HepG2 (cell line): ENCODE results near the gene ATP6V1C2. TPM values are rescaled to one million over a fixed set of nuclear protein-coding genes. Genes with fewer than 3 reads are reported as not detected.

Source experiments
- ATAC-seq: fragments of 200-7000 bp; cut with Tn5 transposase; 3 replicates; pipeline ENCODE4 v1.9.1; 2020; ENCODE audit warnings: mild to moderate bottlenecking, moderate library complexity
- BruUV-seq: library from RNA; stranded (reverse); fragments of 400-500 nt; replicated peaks from 2 replicates; lab custom pipeline; 2021; lab: Mats Ljungman, UMichigan
- CTCF ChIA-PET: fragments of 300-600 bp; formaldehyde crosslinking; extraction: SDS; loops from one replicate; lab custom pipeline; 2021; ENCODE audit warnings: low total read pairs, inconsistent platforms, low intra/inter-chr PET ratio; lab: Yijun Ruan, JAX
- POLR2A ChIA-PET: fragments of 350-600 bp; sonication (Branson Sonifier 250); formaldehyde crosslinking; loops from one replicate; lab custom pipeline; 2020; ENCODE audit warnings: antibody characterized with exemption, inconsistent platforms; lab: Yijun Ruan, JAX
- DNase-seq: peaks from one replicate; pipeline ENCODE4 v3.0.0-alpha.2; 2015; ENCODE audit warnings: low spot score
- FAIRE-seq: peaks from 3 replicates; lab custom pipeline; 2011; peaks lifted over from hg19 to GRCh38; lab: Jason Lieb, UNC
- H2AFZ ChIP-seq: one replicate; pipeline ENCODE4 v1.6.1; 2011; ENCODE audit warnings: low read length, inconsistent platforms
- H3K27ac ChIP-seq: fragments of 300-600 bp; 3 replicates; pipeline ENCODE4 v1.8.0; 2011; ENCODE audit warnings: mixed run types, mild to moderate bottlenecking, mixed read lengths, low read length, inconsistent platforms; ENCODE audit not compliant: insufficient read depth; ENCODE audit errors: extremely low read length
- H3K27me3 ChIP-seq, 2 experiments: fragments of 200-600 bp in 1 of 2; 2 replicates in 1 of 2; 3 replicates in 1 of 2; pipeline versions ENCODE4 v1.6.0 to v1.8.0; 2011; ENCODE audit warnings: low read length in 2 of 2, mild to moderate bottlenecking in 2 of 2, moderate library complexity in 2 of 2, inconsistent platforms in 1 of 2; ENCODE audit not compliant: insufficient read depth in 2 of 2, control insufficient read depth in 1 of 2
- H3K36me3 ChIP-seq, 2 experiments: fragments of 200-600 bp in 1 of 2; replicated peaks in 1 of 2; 2 replicates in 1 of 2; 3 replicates in 1 of 2; pipeline versions ENCODE4 v1.5.1 to v1.8.0; 2011; ENCODE audit warnings: low read length in 2 of 2, inconsistent platforms in 1 of 2; ENCODE audit not compliant: insufficient read depth in 2 of 2, control insufficient read depth in 1 of 2
- H3K4me1 ChIP-seq: 2 replicates; pipeline ENCODE4 v1.5.1; 2012; ENCODE audit warnings: low read length, inconsistent platforms; ENCODE audit not compliant: insufficient read depth
- H3K4me2 ChIP-seq: 2 replicates; pipeline ENCODE4 v1.6.0; 2011; ENCODE audit warnings: low read depth, low read length, inconsistent platforms
- H3K4me3 ChIP-seq, 3 experiments: fragments of 200-600 bp in 1 of 3; sonication (generic), shearing (Covaris generic) in 1 of 3; replicated peaks in 1 of 3; 2 replicates each; pipeline ENCODE4 v1.5.1; 2011 to 2016; ENCODE audit warnings: low read length in 3 of 3, inconsistent platforms in 2 of 3, low read depth in 2 of 3, mild to moderate bottlenecking in 2 of 3, control low read depth in 1 of 3, mixed read lengths in 1 of 3; ENCODE audit not compliant: insufficient read depth in 1 of 3
- H3K79me2 ChIP-seq: one replicate; pipeline ENCODE4 v1.6.1; 2011; ENCODE audit warnings: low read length, inconsistent platforms; ENCODE audit not compliant: insufficient read depth
- H3K9ac ChIP-seq: 2 replicates; pipeline ENCODE4 v1.6.0; 2011; ENCODE audit warnings: mild to moderate bottlenecking, low read depth, low read length, inconsistent platforms; ENCODE audit not compliant: insufficient read depth
- H3K9me3 ChIP-seq: 2 replicates; pipeline ENCODE4 v1.5.1; 2012; ENCODE audit warnings: mild to moderate bottlenecking, low read length
- H4K20me1 ChIP-seq: 2 replicates; pipeline ENCODE4 v1.6.0; 2011; ENCODE audit warnings: inconsistent platforms, mild to moderate bottlenecking, low read length, moderate library complexity; ENCODE audit not compliant: insufficient read depth
- ARNTL ChIP-seq: sonication (generic); formaldehyde crosslinking; IDR thresholded peaks from 2 replicates; pipeline ENCODE4 v1.4.0; 2020; ENCODE audit warnings: mild to moderate bottlenecking, missing genetic modification reagents
- FOXK2 ChIP-seq: fragments of 450-650 bp; IDR thresholded peaks from 2 replicates; pipeline ENCODE4 v1.6.1; 2016
- HNRNPLL ChIP-seq: fragments of 200-400 bp; formaldehyde crosslinking; IDR thresholded peaks from 2 replicates; pipeline ENCODE4 v1.6.1; 2017; ENCODE audit warnings: mild to moderate bottlenecking, low read depth, low read length; ENCODE audit not compliant: poor library complexity, severe bottlenecking
- KAT2B ChIP-seq: fragments of 150-350 bp; IDR thresholded peaks from 2 replicates; pipeline ENCODE4 v1.6.1; 2014; ENCODE audit warnings: low read depth, low read length, borderline replicate concordance
- KDM2A ChIP-seq: sonication (generic); formaldehyde crosslinking; IDR thresholded peaks from 2 replicates; pipeline ENCODE4 v1.4.0; 2020; ENCODE audit warnings: low read depth, missing genetic modification reagents, borderline replicate concordance
- KLF6 ChIP-seq: IDR thresholded peaks from 2 replicates; pipeline ENCODE4 v1.8.0; 2016; ENCODE audit warnings: missing biosample characterization, missing genetic modification reagents
- KMT2B ChIP-seq: IDR thresholded peaks from 2 replicates; pipeline ENCODE4 v1.6.1; 2016; ENCODE audit warnings: missing genetic modification reagents, missing compliant biosample characterization
- MIER2 ChIP-seq: IDR thresholded peaks from 2 replicates; pipeline ENCODE4 v1.6.1; 2016; ENCODE audit warnings: missing biosample characterization, missing genetic modification reagents
- MYC ChIP-seq: sonication (generic); formaldehyde crosslinking; IDR thresholded peaks from 2 replicates; pipeline ENCODE4 v1.9.0; 2021; ENCODE audit warnings: missing genetic modification reagents, borderline replicate concordance
- SNAPC2 ChIP-seq: sonication (generic); formaldehyde crosslinking; IDR thresholded peaks from 2 replicates; pipeline ENCODE4 v1.8.1; 2022; ENCODE audit warnings: mild to moderate bottlenecking, missing genetic modification reagents
- ZNF124 ChIP-seq: sonication (generic); formaldehyde crosslinking; IDR thresholded peaks from 2 replicates; pipeline ENCODE4 v1.4.0; 2020; ENCODE audit warnings: missing genetic modification reagents
- WGBS: methylation state at CpG from one replicate; pipeline ENCODE4 v1.1.6; 2017; ENCODE audit warnings: low lambda C conversion rate; 5-methylcytosine and 5-hydroxymethylcytosine counted together
- in situ Hi-C: cut with HindIII; loops from 2 replicates; pipeline ENCODE4 v1.10.0; 2017; ENCODE audit warnings: low pct_unique_long_range_greater_than_20kb; ENCODE audit not compliant: extremely low pct_ligation_motif_present
- intact Hi-C: fragments of 100-400 bp; cut with micrococcal nuclease; formaldehyde crosslinking; loops from one replicate; pipeline ENCODE4 v1.10.0; 2022; ENCODE audit not compliant: unreplicated experiment
- polyA plus RNA-seq, 8 experiments: library from polyadenylated mRNA; depleted of rRNA in 3 of 8; stranded (reverse) in 7 of 8; unstranded in 1 of 8; fragments of >200 nt; fragmentation: Illumina TruSeq in 4 of 8; extraction: Trizol in 4 of 8; gene quantifications; 2 replicates each; pipeline versions ENCODE4 v1.2.1 to v1.2.3, GENCODE V29; 2011 to 2016; ENCODE audit warnings: low read depth in 4 of 8, missing spikeins in 1 of 8, mixed read lengths in 1 of 8; ENCODE audit not compliant: insufficient read depth in 1 of 8
- total RNA-seq, 5 experiments: library from RNA; depleted of rRNA; stranded (reverse); fragments of >200 nt; fragmentation: Illumina TruSeq; extraction: Trizol; gene quantifications; 2 replicates each; pipeline ENCODE4 v1.2.3, GENCODE V29; 2016; ENCODE audit warnings: low read depth in 1 of 5
- TF ChIP-seq, protein P1 (sequence below): IDR thresholded peaks from 2 replicates; pipeline ENCODE4 v1.6.1; 2016; ENCODE audit warnings: mild to moderate bottlenecking, missing biosample characterization, missing genetic modification reagents
- TF ChIP-seq, protein P2 (sequence below): IDR thresholded peaks from 2 replicates; pipeline ENCODE4 v1.6.1; 2016; ENCODE audit warnings: low read depth, borderline replicate concordance

The ATP6V1C2 gene
- total and polyA plus RNA-seq, 2 of the 13 experiments (the other 11 are each of a cell fraction or from before 2014, with no cell fraction given) = 0.04 to 0.29 TPM

DNA sequence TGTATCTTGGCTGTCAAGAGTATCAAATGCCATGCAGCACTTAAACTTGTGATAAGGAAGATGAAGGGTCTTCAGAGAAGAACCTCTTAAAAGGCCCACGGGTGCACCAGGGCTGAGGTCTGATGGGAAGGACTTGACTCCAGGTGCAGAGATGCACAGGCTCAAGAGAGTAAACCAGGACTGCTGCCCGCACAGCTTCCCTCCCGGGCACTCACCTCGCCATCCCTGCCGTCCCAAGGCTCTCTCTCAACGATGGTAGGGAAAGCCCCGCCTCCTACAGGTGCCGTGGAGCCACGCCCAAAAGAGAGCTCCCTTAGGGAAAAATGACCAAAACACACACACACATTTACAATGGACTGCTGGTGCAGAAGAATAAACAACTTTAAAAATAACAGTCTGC lies 63.3 kb downstream of the ATP6V1C2 start (continued):
- TF ChIP-seq FOXK2 = no peak
- no peak for TF ChIP-seq KDM2A (CRISPR knock-in tag)
- TF ChIP-seq, protein P1, sequence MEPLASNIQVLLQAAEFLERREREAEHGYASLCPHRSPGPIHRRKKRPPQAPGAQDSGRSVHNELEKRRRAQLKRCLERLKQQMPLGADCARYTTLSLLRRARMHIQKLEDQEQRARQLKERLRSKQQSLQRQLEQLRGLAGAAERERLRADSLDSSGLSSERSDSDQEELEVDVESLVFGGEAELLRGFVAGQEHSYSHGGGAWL = no peak
- TF ChIP-seq KMT2B (CRISPR knock-in tag) = no peak
- TF ChIP-seq SNAPC2 (CRISPR knock-in tag) = no peak
- TF ChIP-seq, protein P2, sequence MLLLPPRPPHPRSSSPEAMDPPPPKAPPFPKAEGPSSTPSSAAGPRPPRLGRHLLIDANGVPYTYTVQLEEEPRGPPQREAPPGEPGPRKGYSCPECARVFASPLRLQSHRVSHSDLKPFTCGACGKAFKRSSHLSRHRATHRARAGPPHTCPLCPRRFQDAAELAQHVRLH (CRISPR knock-in tag) = no peak
- no peak for TF ChIP-seq ZNF124 (CRISPR knock-in tag)

GRCh38 chr2:10785260-10785659 lies 63.8 kb downstream of the ATP6V1C2 start:
- H4K20me1 ChIP-seq = peaks cover 11% of the 10 kb centered on the region
- CTCF ChIA-PET = no interaction called here
- H3K4me3 ChIP-seq = no peak overlapping the region
- ATAC-seq (no peak), DNase-seq (no peak), FAIRE-seq (no peak)
- no TSS peak for BruUV-seq
- peaks cover 44 to 94% of the 10 kb centered on the region in 2 experiments for H3K36me3 ChIP-seq
- POLR2A ChIA-PET = no interaction called here
- no peak overlapping the region for H3K27ac ChIP-seq
- H3K4me2 ChIP-seq = no peak overlapping the region
- intact Hi-C loops (no loop called here), in situ Hi-C loops (no loop called here)
- H3K4me1 ChIP-seq = peaks cover 20% of the 10 kb centered on the region
- WGBS = 96% methylated on average over 5 of the region's 5 CpGs
- no peaks in the 10 kb centered on the region for H3K9me3 ChIP-seq
- H3K9ac ChIP-seq = no peak overlapping the region
- no peaks in the 10 kb centered on the region for H3K27me3 ChIP-seq
- no peak overlapping the region for H2AFZ ChIP-seq
- no peak for TF ChIP-seq HNRNPLL
- no peak for TF ChIP-seq MYC (CRISPR knock-in tag)
- no peak for TF ChIP-seq ARNTL (CRISPR knock-in tag)
- no peak for TF ChIP-seq KAT2B
- TF ChIP-seq KLF6 = no peak
- TF ChIP-seq MIER2 (CRISPR knock-in tag) = no peak
- H3K79me2 ChIP-seq = peaks cover 2% of the 10 kb centered on the region
